ENCODE results near the gene MRC2.
"Not testable (repeated sequence)": the region's sequence is repeated elsewhere in the genome, so short reads cannot be mapped to it uniquely, and the experiment has no call there.

Gene MRC2

DNA sequence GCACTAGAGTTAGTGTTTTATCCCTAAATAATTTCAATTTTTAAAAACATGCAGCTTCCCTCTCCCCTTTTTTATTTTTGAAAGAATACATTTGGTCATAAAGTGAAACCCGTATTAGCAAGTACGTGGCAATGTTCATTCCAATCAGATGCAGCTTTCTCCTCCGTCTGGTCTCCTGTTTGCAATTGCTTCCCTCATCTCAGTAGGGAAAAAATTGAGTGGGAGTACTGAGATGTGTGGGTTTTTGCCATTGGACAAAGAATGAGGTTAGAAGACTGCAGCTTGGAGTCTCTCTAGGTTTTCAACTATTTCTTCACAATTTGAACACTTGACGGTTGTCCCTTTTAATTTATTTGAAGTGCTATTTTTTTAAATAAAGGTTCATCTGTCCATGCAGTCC lies 14.4 kb upstream of the MRC2 start:
- FAIRE-seq; DNase-seq (ENCODE audit: insufficient read length, low spot score): not testable (repeated sequence)

GRCh38 chr17:62614142-62614541 lies 13.3 kb upstream of the MRC2 start:
- FAIRE-seq (no peak), DNase-seq (ENCODE audit: insufficient read length, low spot score) (no peak)

DNA sequence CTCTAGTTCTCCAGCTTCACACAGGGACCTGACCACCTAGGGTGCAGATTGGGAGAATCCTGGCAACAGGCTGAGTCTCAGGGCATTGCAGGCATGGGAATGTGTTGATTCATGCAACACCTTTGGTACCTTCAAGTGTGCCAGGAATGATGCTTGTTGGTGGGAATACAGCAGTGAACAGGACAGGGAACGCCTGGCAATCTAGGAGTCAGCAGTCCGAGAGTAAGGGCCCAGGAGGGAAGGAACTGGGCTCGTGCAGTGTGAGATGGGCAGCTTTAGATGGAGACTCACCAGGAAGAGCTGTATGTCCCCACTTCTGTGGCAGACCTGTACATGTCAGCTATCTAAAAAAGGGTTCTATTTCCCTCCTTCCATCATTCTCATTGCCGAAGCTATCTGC lies 12.0 kb upstream of the MRC2 start:
- DNase-seq (ENCODE audit: insufficient read length, low spot score), result no peak
- FAIRE-seq, result no peak

DNA sequence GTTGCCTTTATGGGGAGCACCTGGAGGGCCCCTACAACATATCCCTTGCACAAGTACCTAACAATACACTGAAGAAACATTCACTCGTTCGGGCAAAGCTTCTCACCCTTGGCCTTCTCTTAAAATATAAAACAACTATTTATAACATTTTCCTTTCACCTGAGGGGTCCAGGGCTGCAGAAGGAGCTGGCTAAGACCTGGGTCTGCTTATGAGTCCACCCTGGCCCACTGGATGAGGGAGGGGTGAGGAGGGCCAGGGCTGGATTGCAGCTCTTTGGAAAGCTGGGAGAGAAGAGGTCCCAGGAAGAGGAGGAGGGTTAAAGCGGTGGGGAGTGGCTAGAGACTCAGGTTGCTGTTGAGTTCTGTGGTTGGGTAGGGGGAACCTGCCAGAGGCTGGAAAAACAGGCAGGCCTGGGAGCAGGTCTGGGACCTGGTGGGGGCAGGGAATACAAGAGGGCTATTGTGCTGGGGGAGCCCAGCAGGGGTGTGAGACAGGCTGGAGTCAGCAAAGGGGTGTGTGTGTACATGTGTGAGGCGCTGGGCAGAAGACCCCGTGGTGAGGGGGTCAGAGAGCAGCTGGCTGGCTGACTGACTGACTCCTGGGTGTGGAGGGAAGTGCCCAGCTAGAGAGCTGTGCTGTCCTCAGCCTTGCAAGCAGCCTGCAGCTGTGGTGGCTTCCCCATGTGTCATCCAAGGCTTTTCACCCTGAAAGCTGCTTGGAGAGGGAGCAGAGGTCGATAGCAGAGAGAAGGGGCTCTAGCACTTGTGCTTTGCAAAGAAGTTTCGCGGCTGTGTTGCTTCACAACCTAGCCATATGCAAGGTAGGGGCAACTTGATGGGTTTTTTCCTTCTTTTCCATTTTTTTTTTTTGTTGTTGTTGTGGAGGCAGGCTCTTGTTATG lies 10.2 kb upstream of the MRC2 start:
- DNase-seq (ENCODE audit: insufficient read length, low spot score), result no peak

DNA sequence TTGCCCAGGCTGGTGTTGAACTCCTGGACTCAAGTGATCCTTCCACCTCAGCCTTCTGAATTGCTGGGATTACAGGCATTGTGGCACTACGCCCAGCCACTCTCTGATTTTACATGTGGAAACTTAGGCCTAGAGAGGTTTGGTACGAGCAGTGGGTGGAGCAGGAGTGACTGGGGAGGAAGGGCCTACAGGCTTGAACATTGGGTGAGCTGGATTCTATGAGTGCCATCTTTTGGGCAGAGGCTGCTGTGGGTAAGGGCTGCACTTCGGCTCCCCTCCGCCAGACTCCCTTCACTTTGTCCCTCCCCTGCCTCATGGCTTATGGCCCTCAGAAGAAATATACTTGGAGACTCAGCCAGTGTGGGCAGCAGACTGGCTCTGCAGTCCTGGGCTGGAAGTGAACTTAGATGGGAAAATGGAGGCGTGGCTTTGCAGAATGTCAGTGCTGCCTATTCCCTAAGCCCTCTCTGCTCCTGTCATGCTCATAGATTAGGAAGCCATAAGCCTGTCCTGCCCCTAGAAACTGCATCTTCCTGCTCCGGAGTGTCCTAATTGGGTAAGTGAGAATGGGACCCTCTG lies 9.5 kb upstream of the MRC2 start:
- DNase-seq (ENCODE audit: insufficient read length, low spot score) (no peak), FAIRE-seq (no peak)

More for the DNA sequence above, 10.2 kb upstream of the MRC2 start:
- no peak for FAIRE-seq

GRCh38 chr17:62618647-62619416 lies 8.6 kb upstream of the MRC2 start:
- FAIRE-seq (no peak), DNase-seq (ENCODE audit: insufficient read length, low spot score) (no peak)

GRCh38 chr17:62619417-62620155 lies 7.9 kb upstream of the MRC2 start:
- no peak for FAIRE-seq

DNA sequence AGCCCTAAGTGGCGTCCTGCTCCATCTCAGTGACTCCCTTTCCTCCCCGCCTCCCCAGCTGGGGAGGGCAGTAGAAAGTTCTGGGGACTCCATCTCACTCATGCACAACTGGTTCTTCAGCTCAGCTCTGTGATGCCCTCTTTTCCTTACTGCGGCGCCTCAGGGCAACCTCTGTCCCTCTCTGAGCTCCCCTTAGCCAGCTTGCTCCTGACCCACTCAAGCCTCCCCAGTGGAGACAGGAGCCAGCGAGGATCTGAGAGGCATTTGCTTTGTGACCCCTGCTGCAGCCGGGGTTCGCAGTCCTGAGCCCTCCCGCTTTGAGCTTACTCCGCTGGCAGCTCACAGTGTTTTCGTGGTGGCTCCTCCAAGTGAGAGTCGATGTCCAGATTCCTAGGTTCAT lies 6.2 kb upstream of the MRC2 start:
- DNase-seq (ENCODE audit: insufficient read length, low spot score) (no peak), FAIRE-seq (no peak)

More at GRCh38 chr17:62619417-62620155, 7.9 kb upstream of the MRC2 start:
- no peak for DNase-seq (ENCODE audit: insufficient read length, low spot score)

GRCh38 chr17:62625184-62625869 lies 2.1 kb upstream of the MRC2 start:
- no peak for FAIRE-seq

GRCh38 chr17:62625870-62626200 lies 1.6 kb upstream of the MRC2 start:
- DNase-seq (ENCODE audit: insufficient read length, low spot score) (no peak), FAIRE-seq (no peak)

More at GRCh38 chr17:62625184-62625869, 2.1 kb upstream of the MRC2 start:
- DNase-seq (ENCODE audit: insufficient read length, low spot score), result no peak

- DNase-seq (ENCODE audit: insufficient read length, low spot score) (no peak), FAIRE-seq (no peak)
Observed at GRCh38 chr17:62626719-62627218, 701 bp upstream of the MRC2 start.

GRCh38 chr17:62627904-62628633 lies 599 bp downstream of the MRC2 start:
- no peak for FAIRE-seq
- no peak for DNase-seq (ENCODE audit: insufficient read length, low spot score)

GRCh38 chr17:62628831-62629555 lies 1.5 kb downstream of the MRC2 start:
- DNase-seq (ENCODE audit: insufficient read length, low spot score), result no peak
- FAIRE-seq, result no peak

- FAIRE-seq (no peak), DNase-seq (ENCODE audit: insufficient read length, low spot score) (no peak)
Observed at GRCh38 chr17:62629556-62630364, 2.3 kb downstream of the MRC2 start.

- no peak for FAIRE-seq
- DNase-seq (ENCODE audit: insufficient read length, low spot score), result no peak
Observed at GRCh38 chr17:62630365-62631085, 3.1 kb downstream of the MRC2 start.

DNA sequence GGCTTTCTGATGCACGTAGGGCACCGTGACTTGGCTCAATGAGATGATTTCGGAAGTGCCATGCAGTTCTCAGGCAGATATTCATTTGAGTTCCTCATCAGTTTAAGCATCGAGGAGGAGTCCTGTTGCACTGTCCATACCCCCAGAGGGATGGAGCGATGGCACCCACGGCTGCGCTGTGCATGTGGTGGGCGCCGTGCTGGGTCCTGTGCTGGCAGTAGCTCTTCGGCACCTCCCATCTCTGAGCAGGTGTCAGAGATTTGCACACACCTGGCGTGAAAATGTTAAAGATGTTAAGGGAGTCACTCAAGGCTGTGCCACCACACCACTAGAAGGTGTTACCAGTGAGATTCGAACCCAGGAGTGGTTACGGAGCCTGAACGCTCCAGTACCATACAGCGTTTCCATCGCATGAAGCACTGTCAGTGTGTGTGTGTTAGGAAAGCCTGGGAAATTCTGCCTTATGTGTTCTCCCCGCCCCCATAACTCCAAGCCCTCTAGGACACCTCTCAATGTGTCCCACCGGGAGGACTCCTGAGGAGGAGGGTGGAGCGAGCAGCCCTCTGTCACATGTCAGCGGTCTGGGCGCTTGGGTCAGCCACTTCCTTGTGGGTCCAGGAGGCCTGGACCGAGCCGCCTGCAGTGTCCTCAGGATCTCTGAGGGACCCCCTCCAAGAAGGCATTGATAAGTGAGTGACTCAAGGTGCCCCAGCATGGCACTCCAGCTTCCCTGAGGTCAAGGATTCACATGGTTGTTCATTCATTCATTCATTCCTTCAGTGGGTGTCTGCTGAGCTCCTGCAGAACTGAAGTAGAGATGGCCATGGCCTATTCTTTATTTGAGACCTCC lies 3.8 kb downstream of the MRC2 start:
- DNase-seq (ENCODE audit: insufficient read length, low spot score) (no peak), FAIRE-seq (no peak)

Measured in GM19239 (cell line).